Tibial artery (tissue), 4 donors: ENCODE measurements around the gene PDE7B.

ENCODE experiments used
- DNase-seq, 2 donors: peaks; one replicate each; pipeline ENCODE4 v3.0.0-alpha.2; 2019
- H3K27ac ChIP-seq, 2 donors: fragments of 200-600 bp; sonication (generic) in 1 of 2; 1 replicate in 1 of 2; 2 replicates in 1 of 2; pipeline ENCODE4 v1.5.1; 2018 to 2019; ENCODE audit warnings: mild to moderate bottlenecking in 1 of 2
- H3K27me3 ChIP-seq, 2 donors: fragments of 200-600 bp; sonication (generic) in 1 of 2; one replicate each; pipeline versions ENCODE4 v1.5.1 to v1.6.0; 2016 to 2019
- H3K36me3 ChIP-seq, 3 donors: fragments of 200-600 bp; sonication (generic) in 2 of 3; one replicate each; pipeline ENCODE4 v1.5.1; 2016 to 2019; ENCODE audit warnings: mild to moderate bottlenecking in 2 of 3
- H3K4me1 ChIP-seq, 4 donors: fragments of 200-600 bp; sonication (generic) in 2 of 4; 1 replicate in 3 of 4; 2 replicates in 1 of 4; pipeline ENCODE4 v1.5.1; 2016 to 2019
- H3K4me3 ChIP-seq, 2 donors: fragments of 200-600 bp; sonication (generic) in 1 of 2; 1 replicate in 1 of 2; 2 replicates in 1 of 2; pipeline ENCODE4 v1.5.1; 2018 to 2019; ENCODE audit warnings: mild to moderate bottlenecking in 2 of 2
- H3K9me3 ChIP-seq, 3 donors: fragments of 200-600 bp; sonication (generic) in 1 of 3; one replicate each; pipeline ENCODE4 v1.5.1; 2016 to 2019
- CTCF ChIP-seq, 2 experiments: fragments of 200-600 bp in 1 of 2; fragments of 450-650 bp in 1 of 2; IDR thresholded peaks; one replicate each; pipeline ENCODE4 v1.5.1; 2017 to 2019; ENCODE audit warnings: antibody characterized with exemption in 2 of 2, mild to moderate bottlenecking in 1 of 2, moderate library complexity in 1 of 2
- intact Hi-C: fragments of 100-400 bp; cut with DNase I; formaldehyde crosslinking; loops from one replicate; pipeline ENCODE4 v1.15.0; 2023; ENCODE audit warnings: low total_unique reads

PDE7B gene

GRCh38 chr6:136175873-136176272 is 324.4 kb downstream of the PDE7B start:
- no peak for DNase-seq
- intact Hi-C loops: no loop called here
- Histone ChIP-seq H3K9me3 (no peaks in the 10 kb centered on the region), H3K27me3 (no peaks in the 10 kb centered on the region), H3K36me3 (no peaks in the 10 kb centered on the region), H3K4me3 (no peak overlapping the region), H3K4me1 (peaks cover 0 to 3% (median under 1%) of the 10 kb centered on the region in 4 donors), H3K27ac (no peak overlapping the region)
- TF ChIP-seq CTCF (IDR thresholded peaks at IDR 0.05): no peak

- DNase-seq: no peak
- Histone ChIP-seq H3K4me3 (no peak overlapping the region), H3K9me3 (no peaks in the 10 kb centered on the region), H3K27me3 (no peaks in the 10 kb centered on the region), H3K4me1 (peaks cover 0 to 7% (median 2%) of the 10 kb centered on the region in 4 donors), H3K27ac (no peak overlapping the region), H3K36me3 (no peaks in the 10 kb centered on the region)
- no peak for TF ChIP-seq CTCF (IDR thresholded peaks at IDR 0.05)
- intact Hi-C loops: no loop called here
These were observed 327.2 kb downstream of the PDE7B start for GRCh38 chr6:136178749-136179148.

- no peak for DNase-seq
- Histone ChIP-seq H3K27me3 (no peaks in the 10 kb centered on the region), H3K27ac (no peak overlapping the region), H3K9me3 (no peaks in the 10 kb centered on the region), H3K4me1 (peaks cover 0 to 7% (median 2%) of the 10 kb centered on the region in 4 donors), H3K36me3 (no peaks in the 10 kb centered on the region), H3K4me3 (no peak overlapping the region)
- no peak for TF ChIP-seq CTCF (IDR thresholded peaks at IDR 0.05)
- intact Hi-C loops: no loop called here
These were observed 329.4 kb downstream of the PDE7B start for GRCh38 chr6:136180704-136181511.

GRCh38 chr6:136181512-136181833 is 330.0 kb downstream of the PDE7B start:
- H3K27me3 ChIP-seq: no peaks in the 10 kb centered on the region
- H3K4me3 ChIP-seq: no peak overlapping the region
- intact Hi-C loops: no loop called here
- DNase-seq: no peak
- H3K4me1 ChIP-seq: peaks cover 0 to 7% (median 2%) of the 10 kb centered on the region in 4 donors
- no peaks in the 10 kb centered on the region for H3K9me3 ChIP-seq
- no peak overlapping the region for H3K27ac ChIP-seq
- TF ChIP-seq CTCF (IDR thresholded peaks at IDR 0.05): no peak
- no peaks in the 10 kb centered on the region for H3K36me3 ChIP-seq

GRCh38 chr6:136181861-136182260 is 330.4 kb downstream of the PDE7B start:
- Histone ChIP-seq H3K9me3 (no peaks in the 10 kb centered on the region), H3K4me1 (peaks cover 0 to 7% (median 2%) of the 10 kb centered on the region in 4 donors), H3K36me3 (no peaks in the 10 kb centered on the region), H3K4me3 (no peak overlapping the region), H3K27me3 (no peaks in the 10 kb centered on the region), H3K27ac (no peak overlapping the region)
- DNase-seq: no peak
- TF ChIP-seq CTCF (IDR thresholded peaks at IDR 0.05): no peak
- intact Hi-C loops: no loop called here
